UCSD-AML1 (cell line): Measurements from ENCODE around the gene ELF3.
"Not testable (repeated sequence)": the region's sequence is repeated elsewhere in the genome, so short reads cannot be mapped to it uniquely, and the experiment has no call there.

Experiments
- DNase-seq: peaks from one replicate; lab custom pipeline; 2025; ENCODE audit not compliant: unreplicated experiment; lab: John Stamatoyannopoulos, UW

Gene ELF3

DNA sequence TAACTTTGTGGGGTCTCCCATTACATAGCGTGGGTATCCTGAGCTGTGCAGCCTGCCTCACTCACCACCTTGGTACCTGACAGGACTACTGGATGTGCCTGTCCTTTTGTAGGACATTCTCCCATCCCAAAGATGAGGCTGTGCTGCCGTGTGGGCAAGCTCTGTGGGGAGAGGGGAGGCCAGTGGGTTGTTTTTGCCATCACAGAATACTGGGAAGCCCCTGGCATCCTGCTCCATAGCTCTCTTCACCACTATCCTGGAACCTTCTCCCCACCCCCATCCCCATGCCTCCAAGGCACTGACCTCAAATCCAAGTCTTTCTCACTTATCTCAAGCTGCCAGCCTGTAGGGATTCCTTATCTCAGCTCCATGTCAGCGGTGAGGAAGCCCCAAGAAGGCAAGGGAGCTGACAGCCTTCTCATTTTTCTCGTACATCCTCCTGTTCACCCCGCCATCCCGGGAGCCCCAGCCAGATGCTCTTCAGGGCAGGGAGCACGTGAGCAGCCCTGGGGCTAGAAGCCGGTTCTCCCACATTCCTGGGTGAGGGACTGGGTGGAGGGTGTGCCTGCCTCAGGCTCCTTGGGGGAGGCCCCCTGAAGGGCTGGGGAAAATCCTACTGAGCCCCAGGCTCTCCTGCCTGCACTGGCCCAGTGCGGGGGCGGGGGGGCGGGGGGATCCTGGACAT, 2.4 kb upstream of the ELF3 start:
- DNase-seq: no peak

DNA sequence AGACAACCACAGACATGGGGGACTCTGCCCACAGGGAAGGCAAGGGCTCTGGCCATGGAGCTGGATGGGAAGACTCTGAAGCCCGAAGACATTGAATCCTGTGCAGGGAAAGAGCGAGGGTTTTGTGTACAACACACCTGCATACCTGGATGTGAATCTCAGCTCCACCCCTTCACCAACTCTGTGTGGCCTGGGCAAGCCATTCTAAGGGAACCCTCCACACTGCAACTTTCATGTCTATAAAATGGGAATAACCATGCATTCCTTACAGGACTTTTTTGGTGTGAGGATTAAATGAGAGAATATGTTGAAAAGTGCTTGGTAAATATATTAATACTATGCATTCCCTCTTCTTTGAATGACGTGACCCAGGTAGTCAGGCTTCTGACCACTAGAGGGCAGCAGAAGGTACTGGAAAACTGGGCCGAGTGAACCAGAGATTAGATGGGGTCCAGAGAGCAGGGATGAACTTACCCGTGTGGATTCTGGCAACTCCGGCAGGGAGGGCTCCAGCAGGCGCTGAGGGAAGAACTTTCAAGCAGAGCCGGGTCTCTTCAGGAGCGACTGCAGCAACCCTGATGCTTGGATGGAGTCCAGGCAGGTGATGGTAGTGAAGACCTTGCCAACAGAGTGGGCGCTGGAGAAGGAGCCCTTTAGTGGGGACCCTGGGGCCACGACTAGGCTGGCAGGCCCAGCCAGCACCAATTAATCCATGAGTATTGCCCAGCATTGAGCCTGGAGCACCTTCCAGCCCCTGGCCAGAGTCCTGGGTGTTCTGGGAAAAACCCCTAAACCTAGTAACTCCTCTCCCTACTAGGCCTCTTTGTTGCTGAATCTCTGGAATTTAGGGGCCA, 834 bp upstream of the ELF3 start:
- peak; percentile 33 for DNase-seq

DNA sequence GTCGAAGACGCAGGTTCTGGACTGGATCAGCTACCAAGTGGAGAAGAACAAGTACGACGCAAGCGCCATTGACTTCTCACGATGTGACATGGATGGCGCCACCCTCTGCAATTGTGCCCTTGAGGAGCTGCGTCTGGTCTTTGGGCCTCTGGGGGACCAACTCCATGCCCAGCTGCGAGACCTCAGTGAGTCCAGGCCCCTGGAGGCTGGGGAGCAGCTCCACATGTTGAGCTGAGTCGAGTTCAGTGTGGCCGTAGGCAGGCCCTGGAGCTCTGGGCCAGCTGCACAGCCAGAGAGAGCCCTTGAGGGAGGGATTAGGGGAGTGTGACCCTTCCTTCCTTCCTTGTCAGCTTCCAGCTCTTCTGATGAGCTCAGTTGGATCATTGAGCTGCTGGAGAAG, 1.6 kb downstream of the ELF3 start:
- no peak for DNase-seq

DNA sequence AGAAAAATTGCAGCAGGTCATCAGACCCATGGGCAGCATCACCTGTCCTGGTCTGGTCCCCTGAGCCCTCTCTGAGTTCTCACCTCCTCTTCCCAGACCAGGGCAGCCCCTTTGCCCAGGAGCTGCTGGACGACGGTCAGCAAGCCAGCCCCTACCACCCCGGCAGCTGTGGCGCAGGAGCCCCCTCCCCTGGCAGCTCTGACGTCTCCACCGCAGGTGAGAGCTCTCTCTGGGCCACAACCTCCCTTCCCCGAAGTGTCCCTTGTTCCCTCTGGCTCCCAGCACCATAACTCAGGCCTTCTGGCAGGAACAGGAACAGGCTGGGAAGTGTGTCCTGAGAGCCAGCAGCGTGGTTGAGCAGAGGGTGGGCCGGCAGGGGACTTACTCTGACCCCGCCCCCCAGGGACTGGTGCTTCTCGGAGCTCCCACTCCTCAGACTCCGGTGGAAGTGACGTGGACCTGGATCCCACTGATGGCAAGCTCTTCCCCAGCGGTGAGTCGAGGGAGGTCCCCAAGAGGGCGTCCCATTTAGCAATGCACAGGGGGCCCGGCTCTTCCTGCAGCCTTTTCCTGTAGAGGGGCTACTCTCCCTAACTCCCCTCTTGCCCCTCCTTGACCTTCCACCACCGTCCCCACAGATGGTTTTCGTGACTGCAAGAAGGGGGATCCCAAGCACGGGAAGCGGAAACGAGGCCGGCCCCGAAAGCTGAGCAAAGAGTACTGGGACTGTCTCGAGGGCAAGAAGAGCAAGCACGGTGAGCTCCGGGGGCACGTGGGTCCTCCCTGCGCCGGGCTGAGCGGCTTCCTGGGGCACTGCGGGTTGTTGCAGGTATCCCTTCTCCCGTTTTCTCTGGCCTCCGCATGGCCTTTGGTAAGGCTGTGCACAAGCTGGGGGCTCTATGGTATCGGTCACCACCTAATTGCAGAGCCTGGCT, 2.4 kb downstream of the ELF3 start:
- DNase-seq: no peak

DNA sequence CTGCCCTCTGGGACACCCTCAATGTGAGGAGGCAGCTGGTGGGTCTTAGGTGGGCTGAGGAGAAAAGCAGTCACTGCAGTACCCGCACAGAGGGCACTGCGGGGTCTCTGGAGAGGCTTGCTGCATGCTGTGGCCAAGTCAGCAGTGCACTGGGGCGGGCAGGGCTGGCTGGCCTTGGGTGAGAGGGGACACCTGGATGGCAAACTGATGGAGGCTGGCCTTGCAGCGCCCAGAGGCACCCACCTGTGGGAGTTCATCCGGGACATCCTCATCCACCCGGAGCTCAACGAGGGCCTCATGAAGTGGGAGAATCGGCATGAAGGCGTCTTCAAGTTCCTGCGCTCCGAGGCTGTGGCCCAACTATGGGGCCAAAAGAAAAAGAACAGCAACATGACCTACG, 3.2 kb downstream of the ELF3 start:
- no peak for DNase-seq

DNA sequence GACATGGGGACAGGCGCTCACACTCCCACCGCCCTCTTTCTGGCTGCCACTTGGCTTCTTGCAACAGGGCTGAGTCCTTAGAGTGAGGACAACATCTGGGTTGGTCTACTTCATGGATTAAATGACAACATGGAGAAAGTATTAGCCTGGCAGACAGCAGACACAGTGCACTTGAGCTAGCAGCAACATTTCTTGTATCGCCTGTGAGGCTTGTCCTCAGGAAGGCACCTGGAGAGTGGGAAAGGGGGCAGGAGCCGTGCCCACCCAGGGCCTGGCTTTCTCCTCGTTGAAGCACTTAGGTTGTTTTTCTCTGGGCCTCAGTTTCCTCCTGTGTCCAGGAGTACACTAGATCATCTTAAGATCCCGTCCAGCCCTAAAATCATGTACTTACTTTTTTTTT, 3.7 kb downstream of the ELF3 start:
- DNase-seq: no peak

DNA sequence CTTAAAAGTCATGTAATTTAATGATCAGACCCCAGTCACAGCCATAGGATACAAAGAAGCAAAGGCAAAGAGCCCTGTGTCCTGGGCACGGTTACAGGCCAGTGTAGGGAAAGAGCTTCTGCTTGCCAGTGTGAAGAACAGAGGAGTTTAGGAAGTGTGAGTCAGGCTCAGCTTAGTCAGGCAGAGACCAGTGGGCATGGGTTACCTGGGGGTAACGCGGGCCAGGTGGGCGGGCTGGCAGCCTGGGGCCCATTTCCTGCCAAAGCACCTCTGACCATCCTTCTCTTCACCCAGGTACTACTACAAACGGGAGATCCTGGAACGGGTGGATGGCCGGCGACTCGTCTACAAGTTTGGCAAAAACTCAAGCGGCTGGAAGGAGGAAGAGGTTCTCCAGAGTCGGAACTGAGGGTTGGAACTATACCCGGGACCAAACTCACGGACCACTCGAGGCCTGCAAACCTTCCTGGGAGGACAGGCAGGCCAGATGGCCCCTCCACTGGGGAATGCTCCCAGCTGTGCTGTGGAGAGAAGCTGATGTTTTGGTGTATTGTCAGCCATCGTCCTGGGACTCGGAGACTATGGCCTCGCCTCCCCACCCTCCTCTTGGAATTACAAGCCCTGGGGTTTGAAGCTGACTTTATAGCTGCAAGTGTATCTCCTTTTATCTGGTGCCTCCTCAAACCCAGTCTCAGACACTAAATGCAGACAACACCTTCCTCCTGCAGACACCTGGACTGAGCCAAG, 4.7 kb downstream of the ELF3 start:
- no peak for DNase-seq

DNA sequence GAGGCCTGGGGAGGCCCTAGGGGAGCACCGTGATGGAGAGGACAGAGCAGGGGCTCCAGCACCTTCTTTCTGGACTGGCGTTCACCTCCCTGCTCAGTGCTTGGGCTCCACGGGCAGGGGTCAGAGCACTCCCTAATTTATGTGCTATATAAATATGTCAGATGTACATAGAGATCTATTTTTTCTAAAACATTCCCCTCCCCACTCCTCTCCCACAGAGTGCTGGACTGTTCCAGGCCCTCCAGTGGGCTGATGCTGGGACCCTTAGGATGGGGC, 5.2 kb downstream of the ELF3 start:
- no peak for DNase-seq

DNA sequence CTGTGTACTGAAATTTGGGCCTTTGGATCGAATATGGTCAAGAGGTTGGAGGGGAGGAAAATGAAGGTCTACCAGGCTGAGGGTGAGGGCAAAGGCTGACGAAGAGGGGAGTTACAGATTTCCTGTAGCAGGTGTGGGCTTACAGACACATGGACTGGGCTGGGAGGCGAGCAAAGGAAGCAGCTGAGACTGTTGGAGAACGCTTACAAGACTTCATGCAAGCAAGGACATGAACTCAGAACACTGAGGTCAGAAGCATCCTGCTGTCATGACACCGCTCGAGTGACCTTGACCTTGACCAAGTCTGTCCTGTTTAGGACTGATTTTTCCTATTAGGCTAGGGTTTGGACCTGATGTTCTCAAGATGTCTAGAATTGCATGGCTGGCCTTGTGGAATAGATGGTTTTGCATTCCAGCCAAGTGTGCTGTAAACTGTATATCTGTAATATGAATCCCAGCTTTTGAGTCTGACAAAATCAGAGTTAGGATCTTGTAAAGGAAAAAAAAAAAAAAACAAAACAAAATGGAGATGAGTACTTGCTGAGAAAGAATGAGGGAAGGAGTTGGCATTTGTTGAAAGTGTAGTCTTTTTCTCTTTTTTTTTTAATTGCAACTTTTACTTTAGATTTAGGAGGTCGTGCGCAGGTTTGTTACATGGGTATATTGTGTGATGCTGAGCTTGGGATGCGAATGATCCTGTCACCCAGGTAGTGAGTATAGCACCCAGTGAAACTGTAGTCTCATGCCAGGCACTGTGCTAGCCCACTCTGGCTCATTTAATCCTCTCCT, 5.8 kb downstream of the ELF3 start:
- DNase-seq: no peak

DNA sequence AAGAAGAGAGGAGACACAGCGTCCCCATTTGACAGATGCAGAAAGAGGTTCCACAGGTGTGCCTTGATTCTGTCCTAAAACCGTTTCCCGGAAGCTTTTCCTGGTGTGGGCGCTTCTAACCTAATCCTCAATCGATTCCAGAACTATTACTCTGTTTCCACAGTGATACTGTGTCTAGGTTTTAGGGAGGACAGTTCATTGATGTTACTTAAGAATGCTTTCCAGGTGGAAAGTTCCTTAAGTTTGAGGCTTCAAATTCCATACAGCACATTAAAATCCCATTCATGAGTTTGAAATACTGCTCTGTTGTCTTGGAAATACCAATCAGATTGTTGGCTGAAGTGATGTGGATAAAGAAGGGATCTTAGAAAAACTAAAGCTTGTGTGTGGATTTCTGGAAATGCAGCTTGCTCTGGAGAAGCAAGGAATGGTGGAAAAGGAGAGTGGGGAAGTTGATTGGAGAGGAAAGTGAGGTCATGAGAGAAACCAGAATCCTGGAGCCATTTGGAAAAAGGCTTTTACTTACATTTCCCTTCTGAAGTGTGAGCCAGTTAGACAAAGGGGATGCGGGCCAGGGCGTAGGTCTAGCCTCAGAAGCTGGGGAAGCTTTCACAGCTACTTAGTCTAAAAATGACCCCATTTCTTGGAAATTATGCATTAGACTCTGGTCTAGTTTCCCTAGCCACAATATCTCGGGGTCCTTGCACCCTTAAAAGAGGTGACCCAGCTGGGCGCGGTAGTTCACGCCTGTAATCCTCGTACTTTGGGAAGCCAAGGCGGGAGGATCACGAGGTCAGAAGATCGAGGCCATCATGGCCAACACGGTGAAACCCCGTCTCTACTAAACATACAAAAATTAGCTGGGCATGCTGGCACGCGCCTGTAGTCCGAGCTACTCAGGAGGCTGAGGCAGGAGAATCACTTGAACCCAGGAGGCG, 6.7 kb downstream of the ELF3 start:
- DNase-seq: no peak

DNA sequence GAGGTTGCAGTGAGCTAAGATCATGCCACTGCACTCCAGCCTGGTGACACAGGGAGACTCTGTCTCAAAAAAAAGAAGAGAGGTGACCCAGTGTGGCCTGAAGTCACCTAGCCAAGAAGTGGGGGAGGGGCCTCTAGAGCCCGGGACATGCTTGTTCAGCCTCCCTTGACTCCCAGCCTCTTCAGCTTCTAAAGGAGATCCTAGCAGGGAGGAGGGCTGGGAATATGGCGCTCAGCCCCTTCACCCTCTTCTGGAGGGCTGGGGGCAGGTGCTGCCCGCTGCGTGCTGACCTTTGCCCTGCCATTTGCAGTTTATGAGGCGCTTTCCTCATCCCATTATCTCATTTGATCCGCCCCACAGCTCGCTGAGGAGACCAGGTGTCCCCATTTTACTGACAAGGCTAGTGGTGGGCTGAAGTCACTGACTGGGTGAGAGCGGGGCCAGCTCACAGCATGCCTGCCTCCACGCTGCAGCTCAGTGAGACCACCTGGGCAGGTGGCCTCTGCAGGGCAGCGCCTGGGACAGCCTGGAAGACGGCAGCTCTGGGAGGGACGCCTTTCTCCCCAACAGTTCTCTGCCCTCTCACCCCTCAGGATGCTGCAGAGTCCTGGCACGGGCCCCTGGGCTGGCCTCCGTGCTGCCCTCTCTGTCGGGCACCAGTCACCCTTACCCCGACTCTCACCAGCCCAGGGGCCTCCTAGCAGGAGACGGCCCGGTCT, 7.5 kb downstream of the ELF3 start:
- DNase-seq: no peak

DNA sequence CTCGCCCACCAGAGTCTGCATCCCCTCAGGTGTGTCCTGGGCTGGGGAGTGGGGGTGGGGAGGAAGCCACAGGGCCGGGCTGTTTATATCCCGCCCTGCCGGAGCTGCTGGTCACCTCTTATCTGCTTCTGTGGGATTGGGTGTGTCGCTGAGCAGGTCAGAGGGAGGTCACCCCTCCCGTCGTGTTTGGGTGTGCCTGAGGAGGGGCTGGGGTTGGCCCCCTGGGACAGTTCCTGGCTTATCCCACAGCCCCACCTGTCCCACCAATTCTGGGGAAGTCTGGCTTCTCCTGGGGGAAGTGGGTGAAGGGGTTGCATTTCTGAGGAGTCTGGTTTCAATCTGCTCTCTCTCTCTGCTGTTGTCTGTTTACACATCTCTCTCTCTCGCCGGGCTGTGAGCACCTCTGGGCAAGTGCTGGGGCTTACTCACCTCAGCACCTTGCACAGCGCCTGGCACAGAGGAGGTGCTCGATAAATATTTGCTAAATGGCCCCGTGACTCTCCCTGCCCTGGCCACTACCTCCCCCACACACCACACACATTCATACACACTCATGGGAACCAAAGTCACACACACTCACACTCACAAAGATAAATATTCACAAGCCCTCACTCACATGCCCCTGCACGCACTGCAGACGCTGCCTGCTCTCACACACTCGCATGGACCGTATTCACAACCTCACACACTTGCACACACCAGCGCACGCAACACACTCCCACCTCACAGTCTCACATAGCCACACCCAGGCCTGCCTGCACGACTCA, 8.3 kb downstream of the ELF3 start:
- no peak for DNase-seq

DNA sequence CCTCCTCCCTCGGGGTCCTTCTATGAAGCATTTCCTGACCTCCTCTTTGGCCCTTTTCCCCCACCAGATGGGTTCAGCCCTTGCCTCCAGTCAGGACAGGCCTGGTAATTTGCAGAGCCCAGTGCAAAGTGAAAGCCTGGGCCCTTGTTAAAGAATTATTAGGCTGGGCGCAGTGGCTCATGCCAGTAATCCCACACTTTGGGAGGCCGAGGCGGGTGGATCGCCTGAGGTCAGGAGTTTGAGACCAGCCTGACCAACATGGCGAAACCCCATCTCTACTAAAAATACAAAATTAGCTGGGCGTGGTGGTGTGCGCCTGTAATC, 8.8 kb downstream of the ELF3 start:
- DNase-seq: not testable (repeated sequence)

DNA sequence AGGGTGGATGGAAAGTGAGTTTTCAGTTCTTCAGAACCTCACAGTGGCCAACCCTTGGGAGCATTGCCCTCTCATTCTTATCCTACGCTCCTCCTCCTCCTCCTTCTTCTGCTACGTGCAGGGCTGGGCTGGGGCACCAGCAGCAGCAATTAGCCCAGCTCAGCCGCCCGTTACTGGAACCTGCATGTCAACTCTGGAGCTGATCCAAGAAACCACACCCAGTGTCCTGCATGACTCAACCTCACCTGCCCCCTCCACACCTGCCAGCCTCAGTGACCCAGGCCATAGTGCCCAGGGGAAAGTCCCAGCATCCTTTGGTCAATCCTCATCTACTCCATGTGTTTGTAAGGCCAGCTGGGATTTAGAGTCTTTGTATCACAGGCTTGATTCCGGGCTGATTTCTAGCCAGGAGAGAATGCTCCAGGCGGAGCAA, 12.6 kb downstream of the ELF3 start:
- no peak for DNase-seq

DNA sequence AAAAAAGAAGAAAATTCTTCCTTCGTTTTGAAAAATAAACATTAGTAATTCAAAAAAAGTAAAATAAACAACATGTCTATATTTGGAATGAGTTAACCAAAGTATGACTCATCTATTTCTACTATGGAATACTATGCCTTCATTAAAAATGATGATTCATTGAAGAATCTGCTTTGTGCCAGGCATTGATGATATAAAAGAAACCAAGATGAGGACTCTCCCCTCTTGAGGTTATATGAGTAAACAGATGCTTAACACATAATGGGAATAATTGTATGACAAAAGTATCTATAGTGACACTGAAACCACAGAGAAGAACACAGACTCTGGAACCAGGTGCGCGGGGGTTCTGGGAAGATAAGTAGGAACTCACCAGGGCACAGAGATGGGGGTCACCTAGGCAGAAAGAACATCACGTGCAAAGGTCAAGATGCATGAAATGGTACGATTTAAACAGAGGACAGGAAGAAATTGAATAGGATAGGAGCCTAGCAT, 18.8 kb downstream of the ELF3 start:
- DNase-seq: no peak

DNA sequence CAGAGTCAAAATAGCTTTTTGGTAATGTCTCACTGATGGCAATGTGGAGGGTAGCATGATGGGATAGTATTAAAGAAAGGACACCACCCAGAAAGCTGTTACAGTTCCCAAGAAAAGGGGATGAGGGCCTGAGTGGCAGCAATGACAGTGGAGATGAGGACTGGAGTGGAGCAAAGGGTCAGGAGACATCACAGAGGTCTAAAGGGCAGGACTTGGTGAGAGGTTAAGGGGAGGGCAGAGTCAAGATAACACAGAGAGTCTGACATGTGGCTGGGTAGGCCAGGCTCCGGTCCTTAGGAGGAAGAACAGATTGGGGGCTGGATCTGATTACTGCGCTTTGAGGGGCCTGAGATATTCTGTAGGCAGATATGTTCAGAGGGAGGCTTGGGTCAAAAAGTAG, 19.3 kb downstream of the ELF3 start:
- DNase-seq: no peak

DNA sequence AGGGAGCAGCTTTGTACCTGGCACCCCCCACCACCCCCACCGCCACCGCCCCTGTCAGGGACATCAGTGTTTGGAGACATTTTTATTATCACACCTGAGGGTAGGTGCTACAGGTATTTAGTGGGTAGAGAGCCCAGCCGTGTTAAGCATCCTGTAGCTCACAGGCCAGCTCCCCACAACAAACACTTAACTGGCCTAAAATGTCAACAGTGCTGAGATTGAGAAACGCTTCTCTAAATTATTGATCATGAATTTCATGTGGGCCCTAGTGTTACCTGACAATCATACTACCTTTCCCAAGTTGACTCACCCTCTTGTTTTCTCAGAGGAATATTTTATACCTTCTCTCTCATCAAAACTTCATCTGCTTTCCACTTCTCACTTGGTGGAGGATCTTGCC, 21.4 kb downstream of the ELF3 start:
- no peak for DNase-seq
